GM15510 (cell line): ENCODE results near the gene KIAA0825.

Experiments used
- POLR2A ChIP-seq: IDR thresholded peaks from 3 replicates; pipeline ENCODE4 v1.6.1; 2011; ENCODE audit warnings: borderline replicate concordance; ENCODE audit not compliant: insufficient read length; ENCODE audit errors: extremely low read depth

Gene KIAA0825

DNA sequence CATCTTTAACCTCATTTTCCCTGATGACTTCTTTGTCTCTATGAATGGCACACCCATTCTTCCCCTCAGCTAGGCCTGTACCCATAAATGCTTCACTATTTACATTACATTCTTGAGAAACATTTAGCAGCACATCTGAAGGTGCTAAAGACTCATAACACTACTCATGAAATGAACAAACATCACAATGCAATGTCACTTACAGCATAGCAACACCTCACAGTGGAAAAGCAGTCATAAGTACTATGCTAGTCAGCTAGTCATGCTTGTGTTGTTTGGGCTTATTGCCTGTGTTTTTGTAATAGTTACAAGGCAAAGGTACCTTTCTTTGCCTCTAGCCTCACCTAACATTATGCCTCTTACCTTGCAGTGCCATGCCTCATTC, 228.9 kb downstream of the KIAA0825 start:
- TF ChIP-seq POLR2A: no peak

DNA sequence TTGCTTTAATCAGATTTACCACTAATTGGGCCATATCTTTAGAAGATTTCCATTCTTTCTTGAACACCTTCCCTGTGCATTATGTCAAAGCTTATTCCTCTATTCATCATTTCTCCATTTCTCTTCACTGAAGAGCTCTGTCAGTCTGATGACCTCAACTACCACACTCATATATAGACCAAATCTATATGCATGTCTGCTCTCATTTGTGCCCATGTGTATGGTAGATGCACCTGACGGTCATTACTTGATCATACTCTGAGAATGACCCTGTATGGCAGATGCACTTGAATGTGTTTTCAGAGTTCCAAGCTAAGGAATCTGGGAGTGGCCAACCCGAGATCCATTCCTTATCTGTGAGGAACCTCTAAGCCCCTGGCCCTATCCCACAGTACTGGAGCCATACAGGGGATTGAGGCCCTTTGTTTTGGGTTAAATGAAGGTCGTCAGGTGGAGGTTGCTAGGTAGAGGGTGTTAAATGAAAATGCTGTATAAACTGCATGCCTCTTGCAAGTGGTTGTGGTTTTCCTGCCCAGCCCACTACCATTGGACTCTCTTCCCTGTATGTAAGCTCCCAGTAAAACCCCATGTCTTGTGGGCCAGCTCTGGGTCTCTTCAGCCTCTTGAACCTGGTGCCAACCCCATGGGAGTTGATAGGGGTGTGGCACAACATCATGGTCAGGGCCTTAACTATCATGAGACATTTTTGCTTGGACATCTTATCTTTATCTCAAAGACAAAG, 229.5 kb downstream of the KIAA0825 start:
- TF ChIP-seq POLR2A: no peak

DNA sequence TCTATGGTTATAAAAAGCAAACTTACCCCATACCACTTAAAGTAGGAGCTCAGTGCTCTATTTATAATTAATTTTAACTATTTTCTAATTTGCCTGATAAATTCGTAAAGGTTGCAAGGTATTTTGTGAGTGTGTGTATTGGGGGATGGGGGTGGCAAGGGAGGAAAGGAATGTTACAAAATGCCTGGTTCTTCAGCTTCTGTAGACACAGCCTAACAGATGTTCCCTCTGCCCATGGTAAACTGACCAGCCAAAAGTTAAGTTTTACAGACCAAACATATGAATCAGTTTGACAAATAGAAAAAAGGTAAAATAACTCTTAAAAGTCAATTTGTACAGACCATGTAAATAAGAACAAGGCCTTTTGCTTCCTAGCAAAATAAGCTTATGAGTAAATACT, 232.6 kb downstream of the KIAA0825 start:
- no peak for TF ChIP-seq POLR2A

DNA sequence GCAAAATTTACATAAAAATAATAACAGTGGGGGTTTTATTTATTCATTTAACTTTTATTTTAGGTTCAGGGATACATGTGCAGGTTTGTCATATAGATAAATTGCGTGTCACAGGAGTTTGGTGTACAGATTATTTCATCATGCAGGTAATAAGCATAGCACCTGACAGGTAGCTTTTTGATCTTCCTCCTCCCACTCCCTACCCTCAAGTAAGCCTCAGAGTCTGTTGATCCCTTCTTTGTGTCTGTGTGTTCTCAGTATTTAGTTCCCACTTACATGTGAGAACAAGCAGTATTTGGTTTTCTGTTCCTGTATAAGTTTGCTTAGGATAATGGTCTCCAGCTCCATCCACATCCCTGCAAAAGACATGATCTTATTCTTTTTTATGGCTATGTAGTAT, 240.3 kb downstream of the KIAA0825 start:
- no peak for TF ChIP-seq POLR2A

DNA sequence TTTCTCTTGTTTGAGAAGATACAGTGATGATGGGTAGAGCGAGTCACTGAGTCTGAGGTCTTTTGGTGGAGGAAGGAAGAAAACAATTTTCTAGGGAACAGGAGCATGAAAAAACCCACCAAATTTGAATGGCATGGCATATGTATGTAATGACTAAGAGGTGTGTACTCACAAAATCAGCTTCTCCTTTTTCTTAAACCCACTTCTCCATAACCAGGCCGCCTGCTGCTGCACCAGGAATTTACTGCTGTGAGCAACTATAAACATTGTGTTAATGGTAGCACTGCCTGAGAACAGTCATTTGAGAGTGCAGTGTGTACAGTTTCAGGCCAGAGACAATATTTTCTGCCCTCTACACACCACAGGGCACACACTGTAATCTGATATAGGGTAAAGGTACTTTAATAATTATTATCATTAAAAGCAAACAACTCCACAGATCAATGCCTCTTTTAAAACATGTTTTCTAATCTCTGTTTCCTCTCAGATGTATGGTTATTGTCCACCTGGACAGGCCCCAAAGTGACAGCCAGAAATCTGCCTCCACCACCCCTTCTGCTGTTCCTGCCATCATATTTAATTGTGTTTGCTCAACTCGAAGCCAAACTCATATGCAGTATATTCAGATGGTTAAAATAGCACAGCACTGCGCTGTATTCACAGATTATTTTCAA, 241.6 kb downstream of the KIAA0825 start:
- no peak for TF ChIP-seq POLR2A

DNA sequence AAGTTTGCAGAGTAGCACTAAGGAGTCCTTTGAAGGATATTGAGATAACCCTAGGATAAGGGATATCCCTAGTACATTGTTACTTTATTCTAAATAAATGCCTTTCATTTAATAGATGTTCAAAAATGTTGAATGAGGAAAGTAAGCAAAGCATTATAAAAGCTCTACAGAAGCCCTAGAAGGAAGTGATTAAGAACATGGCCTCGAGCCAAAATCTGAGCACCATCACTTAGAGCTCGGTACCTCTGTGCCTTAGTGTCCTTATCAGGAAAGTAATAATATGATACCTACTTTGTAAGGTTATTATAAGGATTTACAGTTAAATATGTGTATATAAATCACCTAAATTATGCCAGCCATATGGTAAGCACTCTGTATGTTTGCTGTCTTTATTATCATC, 242.6 kb downstream of the KIAA0825 start:
- no peak for TF ChIP-seq POLR2A

DNA sequence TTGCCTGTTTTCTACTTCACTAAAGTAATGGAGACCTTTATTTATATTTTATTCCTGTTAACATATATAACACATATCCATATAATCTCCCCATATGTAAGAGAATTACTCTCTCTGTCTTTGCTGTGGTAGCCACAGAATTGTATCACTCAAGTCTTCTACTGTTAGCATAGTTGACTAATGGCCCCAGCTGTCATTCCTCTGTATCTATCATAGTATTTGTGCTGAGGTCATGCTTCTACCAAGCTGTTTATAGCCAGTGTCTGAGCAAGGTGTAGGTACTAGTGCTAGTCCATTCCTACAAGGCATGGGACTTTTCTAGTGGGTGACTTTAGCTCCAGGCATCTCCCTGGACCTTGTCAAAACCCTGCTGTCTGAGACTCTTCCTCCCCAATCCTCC, 244.1 kb downstream of the KIAA0825 start:
- TF ChIP-seq POLR2A: no peak

DNA sequence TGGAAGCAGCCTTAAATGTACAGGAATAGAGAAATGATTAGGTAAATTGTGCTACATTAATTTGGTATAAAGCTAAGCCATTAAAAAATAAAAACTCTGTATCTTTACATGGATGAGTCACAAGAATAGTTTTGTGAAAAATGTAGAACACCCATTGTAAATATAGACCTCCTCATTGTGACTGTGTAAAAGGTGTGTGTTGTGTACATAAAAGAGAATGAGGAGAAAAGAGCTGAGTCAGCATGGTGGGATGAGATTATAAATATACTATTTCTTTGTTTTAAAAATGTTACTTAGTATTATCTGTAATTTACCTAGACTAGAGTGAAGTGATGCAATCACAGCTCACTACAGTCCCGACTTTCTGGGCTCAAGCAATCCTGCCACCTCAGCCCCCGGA, 250.5 kb downstream of the KIAA0825 start:
- no peak for TF ChIP-seq POLR2A

DNA sequence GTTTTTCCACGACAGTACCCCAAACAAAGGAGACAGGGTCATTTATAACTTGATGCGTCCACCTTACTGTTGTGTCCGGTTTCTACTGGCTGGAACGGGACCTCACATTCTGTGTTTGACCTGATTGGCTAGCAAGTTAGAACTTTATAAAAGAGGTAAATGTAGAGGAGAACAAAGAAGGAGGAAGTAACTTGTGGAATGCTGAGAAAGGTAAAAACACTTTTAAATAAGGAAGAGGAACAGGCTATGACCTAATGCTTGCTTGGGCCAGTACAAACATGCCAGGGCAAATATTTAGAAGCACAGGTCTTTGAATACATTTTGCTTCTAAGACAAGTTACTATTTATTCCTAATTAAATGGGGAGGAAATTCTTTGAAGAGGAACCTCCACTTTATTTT, 251.6 kb downstream of the KIAA0825 start:
- TF ChIP-seq POLR2A: no peak

DNA sequence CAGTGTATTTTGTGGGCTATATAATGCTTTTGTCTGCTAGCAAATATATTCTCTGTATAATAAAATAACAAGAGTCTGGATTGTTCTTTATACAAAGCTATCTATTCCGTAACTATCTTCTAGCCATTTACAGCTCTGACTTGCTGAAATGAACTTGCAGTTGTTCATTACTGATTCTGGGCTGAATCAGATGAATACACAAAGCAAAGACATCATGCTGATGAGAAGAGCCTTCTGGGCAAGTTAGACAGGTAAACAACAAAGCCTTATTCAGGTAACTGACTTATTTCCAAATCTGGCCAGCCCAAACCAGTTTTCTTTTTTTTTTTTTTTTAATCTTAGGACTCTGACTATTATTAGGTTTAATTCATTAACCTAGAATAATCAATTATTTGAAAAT, 255.5 kb downstream of the KIAA0825 start:
- TF ChIP-seq POLR2A: no peak

DNA sequence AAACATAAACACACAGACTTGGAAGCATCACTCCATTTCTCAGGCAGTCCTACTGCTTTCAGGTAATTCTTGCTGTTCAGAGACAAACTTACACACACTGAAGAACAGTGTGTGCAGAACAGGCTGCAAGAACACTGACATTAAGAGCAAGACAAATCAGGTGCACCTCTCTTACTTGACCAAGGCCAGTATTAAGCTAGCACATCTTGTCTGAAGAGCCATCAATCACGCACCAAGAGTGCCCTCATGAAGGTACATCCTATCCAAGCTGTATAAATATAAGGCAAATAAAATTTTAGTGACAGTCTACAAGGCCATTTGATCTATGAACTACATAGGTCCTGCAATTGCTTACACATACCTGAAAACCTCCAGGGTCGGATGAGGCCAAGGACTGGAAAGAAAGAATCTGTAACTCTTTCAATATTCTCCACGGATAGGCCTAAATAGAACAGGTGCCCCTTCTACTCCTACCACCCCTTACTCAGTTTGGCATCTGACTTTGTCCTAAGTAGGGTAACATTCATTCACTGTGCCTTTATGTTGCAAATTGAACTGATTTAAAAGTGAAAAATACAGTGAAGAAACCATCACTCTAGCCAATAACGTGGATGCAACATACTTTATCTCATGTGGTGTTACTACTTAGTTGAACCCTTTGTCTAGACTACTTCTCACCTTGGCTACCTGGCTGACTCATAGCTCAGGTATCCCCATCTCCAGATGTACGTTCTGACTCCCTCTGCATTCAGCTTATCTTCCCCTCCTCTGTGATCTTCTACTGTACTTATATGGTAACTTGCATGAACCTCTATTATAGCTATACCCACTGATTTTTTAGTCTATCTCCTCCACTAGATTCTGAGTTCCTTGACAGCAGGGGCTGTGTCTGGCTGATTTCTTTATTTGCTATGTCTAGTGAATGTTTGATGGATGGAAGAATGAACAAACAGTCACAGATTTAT, 256.3 kb downstream of the KIAA0825 start:
- TF ChIP-seq POLR2A: no peak

DNA sequence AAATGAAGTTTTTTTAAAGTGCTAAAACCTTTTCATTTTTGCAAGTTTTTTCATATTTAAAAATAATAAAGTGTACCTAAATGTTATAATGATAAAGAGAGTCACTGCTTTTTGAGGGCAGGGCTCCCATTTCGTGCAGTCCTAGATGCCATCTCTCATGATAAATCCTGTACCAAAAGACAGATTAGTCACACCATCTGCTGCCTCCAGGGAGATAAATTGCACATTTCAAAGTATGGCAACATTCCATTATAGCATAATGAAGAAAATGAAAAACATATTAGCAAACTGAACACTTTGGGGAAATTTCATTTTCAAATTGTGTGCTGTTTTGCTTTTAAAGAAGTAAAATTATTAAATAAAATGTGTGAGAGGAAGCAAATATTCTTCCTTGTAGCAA, 257.2 kb downstream of the KIAA0825 start:
- TF ChIP-seq POLR2A: no peak

DNA sequence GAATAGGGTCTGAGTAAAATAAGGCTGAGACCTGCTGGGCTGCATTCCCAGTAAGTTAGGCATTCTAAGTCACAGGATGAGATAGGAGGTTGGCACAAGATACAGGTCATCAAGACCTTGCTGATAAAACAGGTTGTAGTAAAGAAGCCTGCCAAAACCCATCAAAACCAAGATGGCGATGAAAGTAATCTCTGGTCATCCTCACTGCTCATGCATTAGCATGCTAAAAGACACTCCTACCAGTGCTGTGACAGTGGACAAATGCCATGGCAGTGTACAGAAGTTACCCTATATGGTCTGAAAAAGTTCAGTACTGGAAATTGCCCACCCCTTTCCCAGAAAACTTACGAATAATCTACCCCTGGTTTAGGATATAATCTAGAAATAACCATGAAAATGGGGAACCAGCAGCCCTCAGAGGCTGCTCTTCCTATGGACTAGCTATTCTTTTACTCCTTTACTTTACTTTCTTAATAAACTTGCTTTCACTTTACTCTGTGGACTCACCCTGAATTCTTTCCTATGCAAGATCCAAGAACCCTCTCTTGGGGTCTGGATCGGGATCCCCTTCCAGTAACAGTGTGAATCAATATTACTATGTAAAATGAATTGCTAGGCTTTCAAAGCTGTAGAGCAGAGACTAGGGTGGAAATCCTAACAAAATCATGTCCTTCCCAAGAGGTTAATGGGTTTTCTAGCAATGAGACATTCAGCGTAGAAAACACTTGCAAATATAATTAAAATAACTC, 257.8 kb downstream of the KIAA0825 start:
- TF ChIP-seq POLR2A: no peak

DNA sequence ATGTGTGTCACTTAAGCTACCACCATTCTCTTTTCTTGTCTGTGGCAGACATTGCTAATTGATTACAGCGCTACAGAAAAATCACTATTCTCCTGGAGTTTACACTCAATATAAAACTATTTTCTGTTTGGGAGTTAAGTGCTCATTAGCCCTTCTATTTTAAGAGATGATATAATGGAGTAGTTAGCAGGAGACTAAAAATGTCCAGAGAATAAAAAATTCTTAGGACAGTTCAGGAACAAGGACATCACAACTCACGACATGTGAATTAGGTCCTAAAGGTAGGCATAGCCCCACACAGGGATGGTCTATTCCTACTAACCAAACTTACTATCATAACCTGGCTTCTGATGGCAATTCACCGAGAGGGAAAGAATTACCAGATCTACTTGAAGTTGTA, 258.5 kb downstream of the KIAA0825 start:
- no peak for TF ChIP-seq POLR2A
